DND-41 (cell line): ENCODE data around the gene VAMP4.

ENCODE experiments used
- ATAC-seq: fragments of 200-7000 bp; cut with Tn5 transposase; 3 replicates; pipeline ENCODE4 v1.9.1; 2021; ENCODE audit warnings: low read depth; ENCODE audit not compliant: insufficient read depth
- DNase-seq: peaks from one replicate; pipeline ENCODE4 v3.0.0-alpha.2; 2020
- H2AFZ ChIP-seq: 2 replicates; pipeline ENCODE4 v1.6.0; 2012; ENCODE audit warnings: low read depth, low read length
- H3K27ac ChIP-seq: 2 replicates; pipeline ENCODE4 v1.5.1; 2012; ENCODE audit warnings: low read length, inconsistent platforms
- H3K27me3 ChIP-seq: fragments of 200-600 bp; sonication (generic); 2 replicates; pipeline ENCODE4 v1.6.0; 2012; ENCODE audit warnings: low read length, mild to moderate bottlenecking, inconsistent platforms; ENCODE audit not compliant: insufficient read depth, poor library complexity
- H3K36me3 ChIP-seq: 2 replicates; pipeline ENCODE4 v1.5.1; 2012; ENCODE audit warnings: low read length, inconsistent platforms; ENCODE audit not compliant: insufficient read depth
- H3K4me1 ChIP-seq: 2 replicates; pipeline ENCODE4 v1.5.1; 2012; ENCODE audit warnings: mild to moderate bottlenecking, low read length; ENCODE audit not compliant: insufficient read depth
- H3K4me2 ChIP-seq: 2 replicates; pipeline ENCODE4 v1.6.0; 2012; ENCODE audit warnings: mild to moderate bottlenecking, moderate library complexity, low read length, inconsistent platforms; ENCODE audit not compliant: insufficient read depth
- H3K4me3 ChIP-seq, 2 experiments: fragments of 200-600 bp in 1 of 2; shearing (Covaris generic) in 1 of 2; 2 replicates each; pipeline ENCODE4 v1.5.1; 2012 to 2016; ENCODE audit warnings: inconsistent platforms in 2 of 2, low read length in 2 of 2, mild to moderate bottlenecking in 2 of 2, low read depth in 1 of 2, moderate library complexity in 1 of 2
- H3K79me2 ChIP-seq: 2 replicates; pipeline ENCODE4 v1.6.0; 2012; ENCODE audit warnings: low read length, inconsistent platforms; ENCODE audit not compliant: insufficient read depth
- H3K9ac ChIP-seq: 2 replicates; pipeline ENCODE4 v1.6.0; 2012; ENCODE audit warnings: low read depth, mild to moderate bottlenecking, inconsistent platforms, low read length, moderate library complexity
- H3K9me3 ChIP-seq: 2 replicates; pipeline ENCODE4 v1.5.1; 2012; ENCODE audit warnings: low read length, moderate library complexity, mild to moderate bottlenecking, inconsistent platforms; ENCODE audit not compliant: insufficient read depth, severe bottlenecking
- H4K20me1 ChIP-seq: 2 replicates; pipeline ENCODE4 v1.6.0; 2012; ENCODE audit warnings: low read length; ENCODE audit not compliant: insufficient read depth
- CTCF ChIP-seq: IDR thresholded peaks from 2 replicates; pipeline ENCODE4 v1.5.1; 2012; ENCODE audit warnings: borderline replicate concordance, low read length, moderate library complexity, mild to moderate bottlenecking; ENCODE audit not compliant: poor library complexity, severe bottlenecking; ENCODE audit errors: extremely low read depth
- EZH2 ChIP-seq: IDR thresholded peaks from 3 replicates; pipeline ENCODE4 v1.6.1; 2012; ENCODE audit warnings: borderline replicate concordance, low read depth, mild to moderate bottlenecking, moderate library complexity, low read length, inconsistent platforms; ENCODE audit not compliant: severe bottlenecking

Gene VAMP4

DNA sequence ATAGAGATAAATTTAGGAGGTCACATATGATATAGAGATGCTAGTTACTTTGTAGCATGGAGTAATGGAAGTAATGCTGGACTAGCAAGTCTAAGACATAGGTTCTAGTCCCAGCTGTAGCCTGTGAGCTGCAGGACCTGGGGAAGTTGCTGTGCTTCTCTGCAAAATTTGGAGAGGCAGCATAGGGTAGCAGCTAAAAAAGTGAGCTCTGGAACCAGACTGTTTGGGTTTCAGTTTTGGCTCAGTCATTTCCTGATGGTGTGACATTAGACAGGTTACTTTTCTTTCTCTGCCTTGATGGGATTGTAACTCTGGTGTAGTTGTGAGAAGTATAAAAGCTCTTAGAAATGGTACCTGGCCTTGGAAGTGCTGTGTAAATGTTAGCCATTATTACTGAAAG, 42.9 kb upstream of the VAMP4 start:
- no peak for ATAC-seq
- no peak overlapping the region for H3K27ac ChIP-seq
- peaks cover 42% of the 10 kb centered on the region for H3K4me1 ChIP-seq
- DNase-seq: no peak
- no peak overlapping the region for H3K9ac ChIP-seq
- H3K36me3 ChIP-seq: peaks cover 61% of the 10 kb centered on the region
- no peak overlapping the region for H3K4me3 ChIP-seq
- no peaks in the 10 kb centered on the region for H3K9me3 ChIP-seq
- peak overlapping the region; percentile 68 for H3K4me2 ChIP-seq
- no peak for TF ChIP-seq EZH2
- no peak for TF ChIP-seq CTCF
- peaks cover 50% of the 10 kb centered on the region for H3K79me2 ChIP-seq
- no peaks in the 10 kb centered on the region for H3K27me3 ChIP-seq
- no peak overlapping the region for H2AFZ ChIP-seq
- peaks cover 8% of the 10 kb centered on the region; the same call in 1 of the 2 replicates for H4K20me1 ChIP-seq

DNA sequence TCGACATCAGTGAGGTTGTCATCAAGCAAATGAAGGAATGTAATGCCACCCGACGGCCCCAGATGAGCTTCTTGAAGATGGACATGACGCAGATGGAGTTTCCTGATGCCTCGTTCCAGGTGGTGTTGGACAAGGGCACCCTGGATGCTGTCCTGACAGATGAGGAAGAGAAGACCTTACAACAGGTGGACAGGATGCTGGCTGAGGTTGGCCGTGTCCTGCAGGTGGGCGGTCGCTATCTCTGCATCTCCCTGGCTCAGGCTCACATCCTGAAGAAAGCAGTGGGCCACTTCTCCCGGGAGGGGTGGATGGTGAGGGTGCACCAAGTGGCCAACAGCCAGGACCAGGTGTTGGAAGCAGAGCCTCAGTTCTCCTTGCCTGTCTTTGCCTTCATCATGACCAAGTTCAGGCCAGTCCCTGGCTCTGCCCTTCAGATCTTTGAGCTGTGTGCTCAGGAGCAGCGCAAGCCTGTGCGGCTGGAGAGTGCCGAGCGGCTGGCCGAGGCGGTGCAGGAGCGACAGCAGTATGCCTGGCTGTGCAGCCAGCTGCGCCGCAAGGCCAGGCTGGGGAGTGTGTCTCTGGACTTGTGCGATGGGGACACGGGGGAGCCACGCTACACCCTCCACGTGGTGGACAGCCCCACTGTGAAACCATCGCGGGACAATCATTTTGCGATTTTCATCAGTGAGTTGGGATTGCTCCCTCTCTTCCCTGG, 42.1 kb upstream of the VAMP4 start:
- H3K36me3 ChIP-seq: peaks cover 53% of the 10 kb centered on the region
- H3K9me3 ChIP-seq: no peaks in the 10 kb centered on the region
- no peak overlapping the region for H2AFZ ChIP-seq
- H3K4me2 ChIP-seq: peak overlapping the region; percentile 68
- peaks cover 8% of the 10 kb centered on the region; the same call in 1 of the 2 replicates for H4K20me1 ChIP-seq
- ATAC-seq (no peak), DNase-seq (no peak)
- no peak overlapping the region for H3K27ac ChIP-seq
- peak overlapping the region in 1 of 2 experiments; percentile 71; a peak in 1 of 4 replicates for H3K4me3 ChIP-seq
- peaks cover 50% of the 10 kb centered on the region for H3K79me2 ChIP-seq
- H3K27me3 ChIP-seq: no peaks in the 10 kb centered on the region
- TF ChIP-seq EZH2 (no peak), CTCF (no peak)
- H3K4me1 ChIP-seq: peaks cover 47% of the 10 kb centered on the region
- no peak overlapping the region for H3K9ac ChIP-seq

GRCh38 chr1:171781176-171781875, 39.5 kb upstream of the VAMP4 start, which contains the start of gene METTL13:
TSS of gene METTL13 (plus strand) at chr1:171781660. CDS start at chr1:171781968, 308 bp downstream.
- DNase-seq (peak; percentile 99), ATAC-seq (peak; percentile 93)
- Histone ChIP-seq H3K9ac (peak within 1 kb of the TSS; percentile 72), H3K79me2 (peaks cover 44% of the 10 kb centered on the region), H3K4me1 (peaks cover 47% of the 10 kb centered on the region), H3K4me3 (peak within 1 kb of the TSS; percentile 40 to 71), H3K36me3 (peaks cover 26% of the 10 kb centered on the region), H3K4me2 (peak within 1 kb of the TSS; percentile 79), H4K20me1 (peaks cover 8% of the 10 kb centered on the region; the same call in 1 of the 2 replicates), H3K27me3 (no peaks in the 10 kb centered on the region), H2AFZ (peak within 1 kb of the TSS; percentile 93), H3K9me3 (no peaks in the 10 kb centered on the region), H3K27ac (peak within 1 kb of the TSS; percentile 94)
- no peak for TF ChIP-seq EZH2
- TF ChIP-seq CTCF: no peak
